Umbilical cord (tissue), 2 donors: ENCODE data around the gene CDC42BPG. TPM values are rescaled to one million over a fixed set of nuclear protein-coding genes. Genes with fewer than 3 reads are reported as not detected.

Experiments
- DNase-seq: peaks from one replicate; pipeline ENCODE4 v3.0.0-alpha.2; 2015; ENCODE audit warnings: low spot score
- total RNA-seq: library from RNA; depleted of rRNA; stranded (reverse); fragments of >200 nt; gene quantifications from one replicate; pipeline ENCODE4 v1.2.3, GENCODE V29; 2014; ENCODE audit warnings: low replicate concordance; ENCODE audit not compliant: insufficient read depth

CDC42BPG gene
- total RNA-seq, 1 donor from 2014 or later: 0.96 TPM

DNA sequence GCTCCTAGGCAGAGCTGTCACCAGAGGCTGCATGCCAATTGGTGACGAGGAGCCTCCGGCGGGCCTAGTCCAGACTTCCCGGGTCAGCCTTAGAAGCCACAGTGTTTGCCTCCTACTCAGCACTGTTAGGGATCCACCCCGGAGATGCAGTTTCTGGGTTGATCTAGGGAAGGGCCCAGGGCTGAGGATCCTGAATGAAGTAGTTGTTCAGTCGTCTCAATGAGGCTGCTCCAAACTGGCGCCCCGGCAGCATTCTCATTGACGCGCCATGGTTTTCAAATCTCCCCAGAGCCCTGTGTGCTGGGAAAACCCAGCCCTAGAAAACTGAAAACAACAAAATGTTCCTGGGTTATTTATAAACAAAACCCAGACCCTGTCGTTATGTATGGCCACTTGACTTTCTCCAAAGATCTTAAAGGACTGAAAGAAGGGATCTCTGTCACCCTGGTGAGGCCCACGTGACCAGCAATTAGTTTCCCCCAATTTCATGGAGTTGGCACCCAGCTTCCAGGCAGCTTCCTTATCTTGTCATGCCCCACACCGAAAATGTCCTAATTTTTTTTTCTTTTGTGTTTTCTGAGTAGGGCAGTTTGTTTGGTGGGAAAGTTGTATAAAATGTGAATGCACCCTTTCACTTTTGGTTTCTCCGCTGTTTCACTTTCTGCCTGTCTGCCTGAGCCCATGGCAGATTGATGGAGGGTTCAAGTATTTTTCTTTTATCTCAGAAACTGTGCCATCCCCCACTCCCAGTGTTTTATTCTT is 36.0 kb upstream of the CDC42BPG start:
- DNase-seq: no peak

DNA sequence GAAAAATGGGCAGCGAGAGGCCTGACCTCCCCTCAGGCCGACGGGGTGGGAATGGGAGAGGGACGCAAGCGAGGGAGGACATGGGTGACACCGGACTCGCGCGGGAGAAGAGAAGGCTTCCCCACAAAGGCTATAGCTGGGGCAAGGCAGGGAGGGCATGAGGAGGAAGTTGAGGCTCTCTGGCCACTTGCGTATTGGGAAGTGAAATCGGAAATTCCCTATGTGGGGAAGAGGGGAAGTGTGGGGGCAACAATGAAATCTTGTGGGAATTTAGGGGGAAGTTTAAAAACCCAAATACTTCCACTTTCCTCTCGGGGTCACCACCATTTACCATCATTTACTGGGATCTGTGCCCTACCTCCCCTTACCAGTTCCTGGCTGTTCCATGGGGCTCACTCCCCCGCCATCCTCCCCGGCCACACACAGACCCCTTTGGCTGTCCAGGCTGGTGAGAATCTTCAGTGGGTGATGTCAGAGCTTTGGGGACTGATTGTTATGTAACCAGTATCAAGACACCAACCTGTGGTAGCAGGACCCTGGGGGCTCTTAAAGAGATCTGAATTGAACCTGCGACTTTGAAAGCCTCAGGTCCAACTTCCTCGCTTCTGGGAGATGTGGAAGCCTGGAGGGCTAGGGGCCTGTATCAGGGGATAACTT is 34.9 kb upstream of the CDC42BPG start:
- DNase-seq: peak; percentile 37

DNA sequence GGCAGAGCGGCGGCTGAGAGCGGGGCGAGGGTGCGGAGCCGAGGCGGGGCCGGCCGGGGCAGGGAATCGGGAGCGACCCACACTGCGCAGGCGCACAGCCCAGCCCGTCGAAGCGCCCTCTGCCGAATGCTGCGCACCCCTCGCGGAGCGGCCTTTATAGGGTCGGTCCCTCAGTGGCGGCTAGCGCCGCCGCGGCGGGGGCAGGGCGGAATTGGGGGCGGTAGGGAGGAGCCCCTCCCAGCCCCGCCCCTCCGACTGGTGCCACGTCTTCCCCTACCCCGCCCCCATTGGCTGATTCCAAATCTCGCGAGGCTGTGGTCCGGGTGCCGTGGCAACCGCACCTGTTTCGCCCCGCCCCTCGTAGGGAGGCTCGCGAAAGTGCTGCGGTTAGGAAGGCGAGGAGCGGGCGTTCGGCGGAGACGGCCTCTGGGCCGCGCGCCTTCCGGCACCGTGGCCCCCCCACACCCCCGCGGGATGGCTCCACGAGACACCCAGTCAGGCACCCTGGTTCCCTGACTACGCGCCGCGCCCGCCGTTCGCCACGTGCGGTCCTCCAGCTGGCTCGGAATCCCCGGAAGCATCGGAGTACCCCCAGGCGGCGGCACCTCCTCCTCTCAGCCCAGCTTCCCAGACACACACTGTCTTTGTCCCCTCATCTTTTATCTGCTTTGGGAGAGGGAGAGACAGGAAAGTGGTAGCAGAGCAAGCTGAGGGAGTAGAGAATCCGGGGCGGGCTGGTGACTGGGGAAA is 34.2 kb upstream of the CDC42BPG start, which contains the start of gene EHD1:
TSS of gene EHD1 (minus strand) at position 128 of the 750 bp plus-strand sequence. CDS start 157 bp downstream, outside the sequence.
- peak; percentile 98 for DNase-seq

DNA sequence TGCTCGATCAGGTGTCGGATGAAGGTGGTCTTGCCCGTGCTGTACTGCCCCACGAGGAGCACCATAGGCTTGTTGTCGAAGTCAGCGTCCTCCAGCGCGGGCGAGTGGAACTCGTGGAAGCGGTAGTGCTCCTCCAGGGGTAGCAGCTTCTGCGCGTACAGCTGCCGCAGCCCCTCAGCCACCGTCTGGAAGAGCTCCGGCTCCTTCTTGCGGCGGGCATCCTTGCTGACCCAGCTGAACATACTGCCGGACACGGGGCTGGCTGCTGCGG is 33.7 kb upstream of the CDC42BPG start:
- no peak for DNase-seq

DNA sequence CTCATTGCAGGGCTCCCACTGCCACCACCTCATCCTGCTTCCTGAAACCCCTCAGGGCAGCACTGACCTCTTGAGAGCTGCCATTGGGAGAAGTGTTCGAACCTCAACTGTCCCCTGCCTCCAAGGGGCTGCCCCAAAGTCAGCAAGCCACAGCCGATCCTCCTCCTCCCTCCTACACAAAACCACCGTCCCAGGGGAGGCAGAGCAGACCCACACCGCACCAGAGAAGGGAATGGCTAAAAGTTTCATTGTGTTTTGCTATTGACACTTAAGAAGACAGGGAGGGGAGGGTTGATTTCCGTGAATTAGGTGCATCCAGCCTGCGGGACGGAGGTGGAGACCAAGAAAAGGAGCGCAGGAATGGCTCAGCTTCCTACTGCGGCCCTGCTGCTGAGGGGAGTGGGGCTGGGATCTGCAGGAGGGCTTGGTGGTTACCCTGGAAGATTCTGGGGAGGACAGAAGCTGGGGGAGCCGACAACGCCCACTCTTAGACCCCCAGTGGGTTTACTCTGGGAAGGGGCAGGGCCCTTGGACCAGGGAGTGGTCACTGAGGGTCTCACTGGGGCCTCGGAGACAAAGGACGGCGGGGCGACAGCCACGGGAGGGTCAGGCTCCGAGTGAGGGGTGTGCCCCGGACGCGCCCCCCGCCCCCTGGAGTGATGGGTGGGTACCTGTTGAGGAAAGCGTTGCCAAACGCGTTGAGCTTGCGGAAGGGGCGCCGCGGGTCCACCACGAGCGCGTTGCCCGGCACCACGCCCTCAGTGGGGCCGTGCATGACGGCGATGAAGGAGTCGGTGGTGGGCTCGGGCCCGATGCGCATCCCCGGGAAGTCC is 33.2 kb upstream of the CDC42BPG start:
- peak; percentile 29 for DNase-seq

DNA sequence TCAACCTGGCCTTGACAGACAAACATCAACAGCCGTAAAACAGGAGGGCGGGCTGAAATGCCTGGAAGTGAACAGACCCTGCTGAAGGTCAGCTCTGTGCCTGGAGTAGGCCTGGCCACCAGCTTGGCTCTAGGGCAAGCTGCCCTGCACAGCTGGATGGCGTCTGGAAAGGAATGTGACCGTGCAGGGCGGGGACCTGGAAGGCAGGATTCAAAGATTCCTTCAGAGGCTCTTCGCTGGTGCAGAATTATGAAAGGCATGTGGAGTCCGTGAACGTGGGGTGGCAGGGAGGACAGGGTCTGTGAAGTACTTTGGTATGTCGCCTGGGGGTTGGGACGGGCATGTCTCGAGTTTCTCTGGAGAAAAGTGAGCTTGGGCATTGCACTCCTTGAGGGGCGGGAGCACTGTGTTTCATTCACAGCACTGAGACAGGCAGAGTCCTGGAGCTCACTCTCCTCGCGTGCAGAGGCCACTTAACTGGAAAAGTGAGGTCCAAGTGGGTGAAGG is 32.4 kb upstream of the CDC42BPG start:
- peak; percentile 81 for DNase-seq

DNA sequence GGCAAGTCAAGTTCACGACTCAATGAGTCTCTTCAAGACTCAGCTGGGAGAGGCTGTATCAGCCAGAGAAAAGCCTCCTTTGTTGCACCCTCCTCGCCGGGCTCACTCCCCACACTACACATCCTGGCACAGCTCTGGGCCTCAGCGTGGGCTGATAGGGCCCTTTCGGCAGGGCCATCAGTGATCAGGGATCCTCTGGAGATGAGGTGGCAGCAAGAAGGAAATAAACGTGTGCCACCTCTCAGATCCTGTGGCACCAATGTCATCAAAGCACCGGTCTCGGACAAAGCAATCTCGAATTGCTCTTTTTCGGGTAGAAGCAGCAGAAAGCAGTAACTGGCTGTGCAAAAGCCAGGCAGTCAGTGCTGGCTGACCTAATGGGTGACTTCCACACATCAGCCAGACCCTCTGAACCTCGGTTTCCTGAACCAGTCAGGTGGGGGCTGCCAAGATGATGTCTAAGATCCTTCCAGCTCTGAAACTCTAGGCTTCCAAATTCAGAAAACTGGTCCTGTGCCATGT is 31.8 kb upstream of the CDC42BPG start:
- DNase-seq: no peak

DNA sequence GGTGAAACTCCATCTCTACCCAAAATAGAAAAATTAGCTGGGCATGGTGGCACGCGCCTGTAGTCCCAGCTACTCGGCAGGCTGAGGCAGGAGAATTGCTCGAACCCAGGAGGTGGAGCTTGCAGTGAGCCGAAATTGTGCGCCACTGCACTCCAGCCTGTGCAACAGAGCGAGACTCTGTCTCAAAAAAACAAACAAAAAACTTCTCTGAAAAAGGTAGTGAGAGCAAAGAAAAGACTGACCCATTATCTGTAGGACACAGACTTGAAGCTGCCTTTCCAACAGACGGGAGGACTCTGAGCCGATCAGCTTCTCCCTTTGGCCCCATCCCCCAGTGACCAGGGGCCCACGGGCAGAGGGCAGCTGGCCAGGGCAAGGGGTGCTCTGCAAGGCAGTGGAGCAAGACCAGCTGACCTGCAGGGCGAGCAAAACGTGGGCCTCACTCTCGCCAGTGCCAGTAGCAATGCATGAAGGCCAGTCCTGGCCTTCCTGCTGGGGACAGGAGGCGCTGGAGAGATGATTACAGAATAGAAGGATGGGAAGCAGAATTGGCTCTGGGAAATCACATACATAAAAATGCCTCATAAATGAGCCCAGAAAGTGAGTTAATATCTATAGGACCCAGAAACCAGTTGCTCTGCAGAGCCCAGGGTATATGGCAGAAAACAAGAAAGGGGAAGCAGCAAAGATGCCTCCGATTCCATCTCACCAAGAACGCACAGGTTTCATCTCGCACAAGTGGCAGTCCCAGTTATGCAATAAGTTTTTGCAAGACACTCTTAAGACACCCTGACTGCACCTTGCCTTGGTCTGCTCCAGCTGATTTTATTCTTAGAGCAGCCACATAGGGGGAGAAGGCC is 31.1 kb upstream of the CDC42BPG start:
- DNase-seq: peak; percentile 30

DNA sequence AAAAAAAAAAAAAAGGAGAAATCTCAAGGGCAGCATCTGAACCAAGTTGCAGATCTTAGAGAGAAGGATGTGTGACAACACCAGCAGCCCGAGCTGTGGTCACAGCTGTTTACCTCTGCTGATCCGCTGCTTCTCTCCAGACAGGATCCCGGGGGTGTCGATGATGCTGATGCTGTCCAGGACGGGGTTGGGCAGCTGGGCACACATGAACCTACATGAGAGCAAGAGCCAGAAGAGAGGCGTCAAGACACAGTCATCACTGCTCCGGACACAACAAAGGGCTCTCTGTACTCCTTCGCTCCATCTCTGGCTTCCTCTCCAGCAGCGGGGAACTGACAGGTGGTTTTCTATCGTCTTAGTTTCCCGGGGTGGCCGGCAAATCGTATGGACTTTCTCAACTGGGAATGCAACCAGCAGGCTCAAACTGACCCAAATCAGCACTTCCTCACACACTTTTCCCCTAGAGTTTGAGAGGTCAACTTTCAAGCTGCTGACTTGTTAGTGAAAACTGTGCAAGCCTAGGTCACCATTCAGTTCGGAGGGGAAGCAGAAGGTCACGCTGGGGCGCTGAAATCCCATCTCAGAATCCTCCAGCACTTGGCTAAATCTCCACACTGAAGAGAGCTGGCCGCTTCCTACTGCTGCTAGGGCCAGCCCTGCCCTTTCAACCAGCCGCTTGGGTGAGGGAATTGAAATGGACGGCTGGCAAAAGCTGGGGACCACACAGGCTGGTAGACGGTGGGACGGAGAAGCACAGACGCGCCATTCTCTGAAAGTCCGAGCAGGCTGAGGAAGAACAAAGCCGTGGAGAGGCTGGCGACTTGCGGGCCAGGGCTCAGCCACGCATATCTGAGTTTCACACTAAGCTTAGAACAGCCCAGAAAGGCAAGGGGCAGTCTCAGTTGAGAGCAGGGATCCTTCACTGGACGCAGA is 30.1 kb upstream of the CDC42BPG start:
- DNase-seq: no peak

DNA sequence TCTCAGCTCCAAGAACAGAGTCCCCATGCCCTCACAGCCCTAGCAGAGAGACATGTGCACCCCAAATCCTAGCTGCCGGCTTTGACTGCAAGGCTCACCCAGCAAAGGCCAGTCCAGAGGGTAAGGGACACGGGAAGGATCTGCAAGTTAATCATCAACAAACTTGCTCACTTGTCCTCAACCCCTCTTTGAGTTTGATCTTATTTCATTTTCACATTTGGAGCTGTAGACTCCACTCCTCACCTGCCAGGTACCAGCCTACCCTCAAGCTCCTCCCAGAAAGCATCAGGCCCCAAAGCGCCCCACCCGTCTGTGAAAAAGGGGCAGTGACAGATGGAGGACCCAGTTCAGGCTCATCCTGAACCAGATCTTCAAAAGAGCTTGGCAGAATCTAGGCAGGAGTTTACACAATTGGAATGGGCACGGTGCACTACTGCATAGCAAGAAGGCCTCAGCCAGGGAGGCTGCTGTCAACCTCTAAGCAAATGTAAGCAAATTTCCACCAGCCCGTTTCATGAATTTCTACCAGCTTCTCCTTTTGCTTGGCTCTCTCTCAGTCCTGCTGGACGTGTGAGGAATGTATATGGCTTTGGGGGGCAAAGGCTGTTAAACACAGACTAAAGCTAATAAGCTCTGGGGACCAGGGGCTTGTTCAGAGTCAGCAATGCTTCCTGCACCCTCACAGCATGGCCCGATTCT is 28.5 kb upstream of the CDC42BPG start:
- DNase-seq: no peak

DNA sequence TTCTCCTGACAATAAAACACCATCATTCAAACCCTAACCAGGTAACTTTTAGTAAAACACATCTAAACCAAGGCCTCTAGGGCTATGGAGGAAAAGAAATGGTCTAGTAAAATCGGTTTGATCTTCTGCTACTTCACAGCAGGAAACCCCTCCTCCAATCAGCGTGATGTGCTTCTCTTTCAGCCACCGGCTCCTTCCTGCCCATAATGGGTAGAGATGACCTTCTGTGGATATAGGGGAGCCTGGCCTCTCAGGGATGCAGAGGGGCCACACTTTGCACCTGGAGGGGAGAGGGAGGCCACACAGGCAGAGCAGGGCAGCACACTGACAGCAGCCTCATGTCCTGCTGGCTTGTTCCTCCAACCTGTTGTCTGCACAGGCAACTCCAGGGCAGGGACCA is 27.0 kb upstream of the CDC42BPG start:
- DNase-seq: no peak

DNA sequence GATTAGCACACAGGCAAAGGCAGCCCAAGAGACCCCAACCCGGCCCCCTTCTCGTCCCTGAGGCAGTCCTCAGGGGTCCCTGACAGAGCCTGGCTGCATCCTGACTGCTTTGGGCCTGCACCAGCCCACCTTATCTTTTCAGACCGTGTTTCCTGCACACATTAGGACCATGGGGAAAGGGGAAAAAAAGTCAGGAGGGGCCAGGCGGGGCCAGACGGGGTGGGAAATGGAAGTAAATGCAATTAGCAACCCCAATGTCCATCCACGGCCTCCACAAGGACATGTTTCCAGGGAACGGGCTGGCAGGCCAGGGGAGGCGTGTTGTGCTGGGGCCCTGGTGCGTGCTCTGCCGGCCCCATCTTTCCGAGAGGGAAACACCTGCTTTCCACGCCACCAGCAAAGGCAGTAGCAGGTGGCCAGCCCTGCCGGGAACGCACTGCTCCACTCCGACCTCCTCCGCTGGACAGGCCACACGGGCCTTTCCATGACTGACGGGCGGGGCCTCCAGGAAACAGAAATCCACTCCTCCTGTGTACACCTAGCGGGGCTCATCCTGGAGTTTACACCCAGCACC is 26.5 kb upstream of the CDC42BPG start:
- no peak for DNase-seq

DNA sequence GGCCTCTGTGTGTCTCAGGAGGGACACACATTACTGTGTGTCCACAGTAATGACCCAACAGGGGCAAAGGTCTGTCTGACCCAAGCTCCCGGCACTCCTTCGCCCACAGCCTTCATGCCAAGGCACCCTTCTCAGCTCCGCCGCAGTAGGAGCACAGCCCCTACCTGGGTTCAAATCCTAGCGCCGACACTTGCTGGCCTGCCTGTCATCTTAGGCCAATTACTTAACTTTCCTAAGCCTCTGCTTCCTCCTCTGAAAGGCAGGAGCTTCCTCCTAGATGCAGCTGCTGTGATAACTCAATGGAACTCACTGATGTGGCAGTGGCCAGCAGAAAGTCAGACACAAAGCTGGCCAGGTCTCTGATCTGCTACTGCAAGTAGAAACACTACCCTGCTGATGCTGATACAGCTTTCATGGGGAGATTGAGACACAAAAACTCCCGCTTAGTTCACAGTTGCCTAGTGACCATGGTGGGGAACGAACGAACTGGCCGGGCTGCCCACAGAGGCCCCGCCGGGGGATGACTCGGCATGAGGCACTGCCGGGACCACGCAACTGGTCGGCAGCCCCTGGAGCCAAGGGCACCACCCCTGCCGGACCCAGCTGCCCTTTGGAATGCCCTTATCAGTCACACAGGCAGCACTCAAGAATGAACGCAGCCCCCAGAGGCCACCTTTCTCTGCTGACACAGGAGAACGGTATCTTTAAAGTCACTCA is 25.9 kb upstream of the CDC42BPG start:
- peak; percentile 71 for DNase-seq

DNA sequence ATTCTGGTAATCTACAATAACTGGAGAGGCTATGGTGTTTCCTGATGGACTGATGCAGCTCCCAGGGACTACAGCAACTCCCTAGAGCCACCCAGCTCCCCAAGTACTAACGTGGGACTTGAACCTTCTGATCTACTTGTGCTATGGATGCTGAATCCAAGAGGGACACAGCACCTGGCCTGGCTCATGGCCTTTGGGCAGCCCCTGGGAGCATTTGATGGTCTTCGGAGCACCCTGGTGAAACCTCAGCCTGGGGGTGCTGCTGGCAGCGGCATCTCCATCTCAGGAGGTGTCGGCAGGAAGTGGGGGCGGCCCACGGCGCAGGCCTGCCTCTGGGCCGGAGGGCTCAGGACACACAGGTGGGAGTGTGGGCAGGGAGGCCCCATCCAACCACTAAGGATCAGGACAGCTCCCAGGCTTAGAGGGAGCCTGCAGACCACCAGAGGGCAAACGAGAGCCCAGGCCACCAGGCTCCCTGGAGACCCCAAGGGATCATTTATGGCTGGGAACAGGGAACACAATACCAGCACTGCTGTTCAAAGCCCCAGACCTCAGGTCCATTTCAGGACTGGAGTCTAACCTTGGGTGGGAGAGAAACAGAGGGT is 25.2 kb upstream of the CDC42BPG start:
- DNase-seq: no peak

DNA sequence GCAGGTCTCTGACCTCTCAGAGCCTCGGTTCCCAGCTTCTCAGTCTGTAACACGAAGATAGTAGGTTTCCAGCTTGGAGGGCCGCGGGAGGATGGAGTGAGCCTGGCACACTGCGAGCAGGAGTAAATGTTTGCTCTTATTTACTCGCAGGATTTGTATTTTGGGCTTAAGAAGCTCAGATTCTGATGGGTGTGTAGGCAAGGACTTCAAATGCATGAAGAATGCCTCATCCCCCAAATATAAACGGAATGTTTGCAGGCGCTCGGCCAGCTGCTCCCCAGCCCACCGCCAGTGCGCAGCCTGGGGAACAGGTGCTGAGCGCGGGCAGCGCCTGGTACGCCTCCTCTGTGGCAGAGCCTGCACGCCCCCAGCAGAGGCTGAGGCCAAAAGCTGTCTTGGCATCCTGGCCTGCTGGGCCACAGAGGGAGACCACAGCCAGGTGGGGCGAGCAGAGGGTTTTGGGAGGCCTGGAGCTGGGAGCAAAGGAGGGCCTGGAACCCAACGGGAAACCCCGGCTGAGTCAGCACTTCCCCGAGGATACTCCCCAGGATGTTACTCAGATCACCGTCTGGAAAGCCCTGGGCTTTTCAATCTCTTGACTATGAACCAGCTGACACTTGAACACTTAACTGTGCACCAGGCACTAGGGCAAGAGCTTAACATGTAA is 24.6 kb upstream of the CDC42BPG start:
- DNase-seq: peak; percentile 76

DNA sequence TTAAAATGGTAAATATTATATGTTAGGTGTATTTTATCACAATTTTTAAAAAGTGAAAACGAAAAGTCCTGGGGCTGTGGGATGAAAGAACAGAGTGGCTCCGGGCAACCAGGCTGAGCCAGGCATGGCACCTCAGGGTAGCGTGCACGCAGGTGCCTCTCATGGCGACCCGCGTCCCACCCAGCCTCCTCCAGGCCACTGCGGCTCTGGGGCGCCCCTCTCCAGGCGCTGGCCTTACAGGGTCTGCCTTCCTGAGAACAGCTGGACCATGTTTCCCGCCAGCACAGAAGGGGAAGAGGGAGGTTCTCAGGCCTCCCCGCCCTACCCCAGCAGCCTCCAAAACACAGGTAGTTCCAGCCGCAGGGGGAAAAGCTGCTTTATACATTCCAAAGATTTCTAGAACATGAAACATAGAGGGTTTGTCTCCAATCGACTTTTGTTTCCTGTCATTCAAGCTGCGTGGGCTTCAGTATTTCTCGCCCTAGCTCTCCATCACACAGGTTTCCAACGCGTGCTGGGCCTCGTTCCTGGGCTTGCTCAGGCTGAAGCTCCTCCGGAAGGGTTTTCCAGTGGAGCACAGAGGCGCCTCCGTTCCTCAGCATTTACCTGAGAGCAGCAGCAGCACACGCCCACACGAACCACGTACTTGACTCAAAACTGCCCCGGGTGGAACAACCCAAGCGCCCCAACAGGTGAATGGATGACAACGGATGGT is 23.5 kb upstream of the CDC42BPG start:
- DNase-seq: peak; percentile 70
